Activated CD8-positive, alpha-beta memory T cell treated with anti-CD3 and anti-CD28 coated beads for 24 hours (primary cell): ENCODE data around the gene AGPAT2.
"Not testable (repeated sequence)": the region's sequence is repeated elsewhere in the genome, so short reads cannot be mapped to it uniquely, and the experiment has no call there.

ENCODE experiments used
- DNase-seq: peaks from one replicate; pipeline ENCODE4 v3.0.0-alpha.2; 2020

AGPAT2 gene

GRCh38 chr9:136720251-136720897, 33.1 kb upstream of the AGPAT2 start:
- peak; percentile 66 for DNase-seq

GRCh38 chr9:136719195-136719880, 32.1 kb upstream of the AGPAT2 start:
- peak; percentile 66 for DNase-seq

GRCh38 chr9:136718345-136719194, 31.3 kb upstream of the AGPAT2 start:
- no peak for DNase-seq

- no peak for DNase-seq
These were observed 30.1 kb upstream of the AGPAT2 start for GRCh38 chr9:136717399-136717798.

- no peak for DNase-seq
These were observed 27.6 kb upstream of the AGPAT2 start for GRCh38 chr9:136714893-136715274.

GRCh38 chr9:136714096-136714892, 27.0 kb upstream of the AGPAT2 start:
- no peak for DNase-seq

- DNase-seq = no peak
These were observed 26.3 kb upstream of the AGPAT2 start for GRCh38 chr9:136713550-136713949.

- no peak for DNase-seq
These were observed 25.7 kb upstream of the AGPAT2 start for GRCh38 chr9:136712690-136713544.

GRCh38 chr9:136711751-136712689, 24.8 kb upstream of the AGPAT2 start, which contains the start of gene DIPK1B:
Gene DIPK1B (plus strand): TSS chr9:136712572. CDS start chr9:136712666, 94 bp downstream.
- DNase-seq = no peak

GRCh38 chr9:136711219-136711648, 24.0 kb upstream of the AGPAT2 start:
- DNase-seq = not testable (repeated sequence)

- no peak for DNase-seq
These were observed 23.3 kb upstream of the AGPAT2 start for GRCh38 chr9:136710543-136710942.

GRCh38 chr9:136709454-136710109, 22.3 kb upstream of the AGPAT2 start:
- DNase-seq = no peak

GRCh38 chr9:136707849-136708517, 20.7 kb upstream of the AGPAT2 start:
- DNase-seq = no peak

- no peak for DNase-seq
These were observed 19.8 kb upstream of the AGPAT2 start for GRCh38 chr9:136707011-136707410.

- DNase-seq = no peak
These were observed 18.3 kb upstream of the AGPAT2 start for GRCh38 chr9:136705564-136705963.

- not testable (repeated sequence) for DNase-seq
These were observed 17.5 kb upstream of the AGPAT2 start for GRCh38 chr9:136704741-136705140.

- no peak for DNase-seq
These were observed 16.1 kb upstream of the AGPAT2 start for GRCh38 chr9:136703276-136703860.

- no peak for DNase-seq
These were observed 14.4 kb upstream of the AGPAT2 start for GRCh38 chr9:136701668-136702053.
